Measurements from ENCODE around the gene DYRK3.

DNA sequence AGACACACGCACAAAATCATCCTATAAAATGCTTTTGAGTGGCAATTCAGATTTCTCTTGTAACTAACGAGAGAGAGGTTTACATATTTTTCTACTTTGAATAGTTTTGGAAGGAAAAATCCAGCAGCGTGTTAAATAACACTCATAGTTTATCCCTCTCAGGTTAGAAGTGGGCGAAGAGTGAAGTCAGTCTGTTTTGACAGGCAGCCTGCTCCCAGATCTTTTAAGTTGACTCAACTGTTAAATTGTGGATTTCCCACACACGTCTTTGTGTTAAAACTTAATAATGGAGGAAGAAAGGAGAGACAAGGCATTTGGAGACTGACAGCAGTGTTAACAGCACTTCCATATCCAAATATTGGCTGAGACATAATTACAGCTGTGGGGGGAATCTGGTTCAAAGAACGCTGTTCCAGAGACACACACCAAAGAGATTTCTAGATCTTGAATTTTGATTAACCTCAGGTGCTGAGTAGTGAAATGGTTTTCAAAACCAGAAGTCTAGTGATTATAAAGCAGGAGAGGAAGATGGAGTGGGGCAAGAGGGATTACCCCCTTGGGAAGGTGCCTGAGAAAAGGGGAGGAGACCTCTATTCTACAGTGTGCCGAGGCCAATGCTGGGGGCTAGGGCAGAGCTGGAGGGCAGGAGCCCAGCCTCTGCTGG lies 52.0 kb downstream of the DYRK3 start:
- TF ChIP-seq POLR2A (IDR thresholded peaks at IDR 0.05) (no peak), CTCF (IDR thresholded peaks at IDR 0.05) (no peak)

Data from heart left ventricle (tissue), 13 donors.